HG03571 (cell line): ENCODE data around the gene PIF1.

ENCODE experiments used
- ATAC-seq: cut with Tn5 transposase; IDR thresholded peaks from one replicate; pipeline ENCODE4 v1.9.1; 2021; ENCODE audit not compliant: unreplicated experiment

Gene PIF1

GRCh38 chr15:64775551-64776401 is 49.7 kb downstream of the PIF1 start, which contains the start of gene RBPMS2:
TSS of gene RBPMS2 (minus strand) at chr15:64775589. CDS start at chr15:64775319, 270 bp downstream.
- no peak for ATAC-seq

- no peak for ATAC-seq
These were observed 50.6 kb downstream of the PIF1 start for GRCh38 chr15:64774629-64775493.

GRCh38 chr15:64774037-64774628 is 51.3 kb downstream of the PIF1 start:
- no peak for ATAC-seq

GRCh38 chr15:64773606-64774005 is 51.8 kb downstream of the PIF1 start:
- ATAC-seq = no peak

GRCh38 chr15:64772964-64773363 is 52.5 kb downstream of the PIF1 start:
- ATAC-seq = no peak

- no peak for ATAC-seq
These were observed 53.0 kb downstream of the PIF1 start for GRCh38 chr15:64772488-64772887.

- no peak for ATAC-seq
These were observed 54.8 kb downstream of the PIF1 start for GRCh38 chr15:64770626-64771025.

GRCh38 chr15:64767203-64767602 is 58.2 kb downstream of the PIF1 start:
- no peak for ATAC-seq

GRCh38 chr15:64766058-64766457 is 59.4 kb downstream of the PIF1 start:
- no peak for ATAC-seq
